Stimulated activated effector memory CD8-positive, alpha-beta T cell treated with anti-CD3 and anti-CD28 coated beads, Interleukin-12 subunit alpha, Interleukin-12 subunit beta, amount 100 ng/mL, for 72 hours (primary cell): ENCODE data around the gene GGT5.
A peak's percentile ranks its signal among the peaks of the same experiment; 100 is the strongest.
"Not testable (repeated sequence)": the region's sequence is repeated elsewhere in the genome, so short reads cannot be mapped to it uniquely, and the experiment has no call there.

Experiments
- ATAC-seq: fragments of 150-1000 bp; cut with Tn5 transposase; 2 replicates; pipeline ENCODE4 v1.10.0; 2021
- DNase-seq, 2 donors: peaks; one replicate each; pipeline ENCODE4 v3.0.0; 2021 to 2022; ENCODE audit warnings: low spot score in 2 of 2
- H3K27ac Mint-ChIP-seq: one replicate; pipeline ENCODE4 v1.8.0; 2022; ENCODE audit warnings: mild to moderate bottlenecking, mixed read lengths
- H3K36me3 Mint-ChIP-seq: one replicate; pipeline ENCODE4 v1.8.0; 2022; ENCODE audit warnings: mild to moderate bottlenecking, mixed read lengths
- H3K4me1 Mint-ChIP-seq: one replicate; pipeline ENCODE4 v1.8.0; 2022; ENCODE audit warnings: mixed read lengths
- H3K4me3 Mint-ChIP-seq: one replicate; pipeline ENCODE4 v1.8.0; 2022; ENCODE audit warnings: mild to moderate bottlenecking, mixed read lengths
- H3K9me3 Mint-ChIP-seq: one replicate; pipeline ENCODE4 v1.8.0; 2022; ENCODE audit warnings: mixed read lengths

The GGT5 gene

GRCh38 chr22:24273031-24273430 lies 28.1 kb upstream of the GGT5 start:
- Mint-ChIP-seq H3K4me1 (peaks cover 43% of the 10 kb centered on the region), H3K27ac (peak overlapping the region; percentile 87), H3K36me3 (peaks cover 26% of the 10 kb centered on the region), H3K4me3 (peak overlapping the region; percentile 79)
- not testable (repeated sequence) for DNase-seq, H3K9me3 Mint-ChIP-seq
- peak; percentile 77 for ATAC-seq

- Mint-ChIP-seq H3K36me3 (peaks cover 18% of the 10 kb centered on the region), H3K4me3 (peak overlapping the region; percentile 79), H3K9me3 (no peaks in the 10 kb centered on the region), H3K27ac (peak overlapping the region; percentile 87), H3K4me1 (peaks cover 34% of the 10 kb centered on the region)
- DNase-seq (no peak), ATAC-seq (no peak)
These were observed 26.5 kb upstream of the GGT5 start for GRCh38 chr22:24271386-24271854.

- Mint-ChIP-seq H3K4me3 (peak within 1 kb of the TSS; percentile 79), H3K27ac (peak within 1 kb of the TSS; percentile 87), H3K36me3 (peaks cover 18% of the 10 kb centered on the region), H3K4me1 (peaks cover 34% of the 10 kb centered on the region), H3K9me3 (no peaks in the 10 kb centered on the region)
- peak; percentile 96 to 97 for DNase-seq
- peak; percentile 94 for ATAC-seq
These were observed 25.9 kb upstream of the GGT5 start, which contains the start of gene SPECC1L for GRCh38 chr22:24270556-24271385. SPECC1L (plus strand) TSS chr22:24270831; CDS start chr22:24302232, 31,401 bp downstream.

- not testable (repeated sequence) for H3K36me3 Mint-ChIP-seq, H3K4me1 Mint-ChIP-seq, DNase-seq, H3K27ac Mint-ChIP-seq, H3K9me3 Mint-ChIP-seq, H3K4me3 Mint-ChIP-seq, ATAC-seq
These were observed 21.6 kb upstream of the GGT5 start for GRCh38 chr22:24266495-24266894.

- ATAC-seq = no peak
- peaks cover 5% of the 10 kb centered on the region for H3K4me1 Mint-ChIP-seq
- H3K4me3 Mint-ChIP-seq = no peak overlapping the region
- no peak overlapping the region for H3K27ac Mint-ChIP-seq
- no peak for DNase-seq
- H3K9me3 Mint-ChIP-seq = no peaks in the 10 kb centered on the region
- H3K36me3 Mint-ChIP-seq = peaks cover 5% of the 10 kb centered on the region
These were observed 20.9 kb upstream of the GGT5 start for GRCh38 chr22:24265734-24266133.

- H3K4me3 Mint-ChIP-seq, H3K27ac Mint-ChIP-seq, H3K4me1 Mint-ChIP-seq, H3K36me3 Mint-ChIP-seq, H3K9me3 Mint-ChIP-seq, ATAC-seq, DNase-seq: not testable (repeated sequence)
These were observed 19.5 kb upstream of the GGT5 start for GRCh38 chr22:24264329-24264896.

GRCh38 chr22:24263479-24263878 lies 18.6 kb upstream of the GGT5 start:
- DNase-seq, ATAC-seq, H3K27ac Mint-ChIP-seq, H3K36me3 Mint-ChIP-seq, H3K9me3 Mint-ChIP-seq, H3K4me3 Mint-ChIP-seq, H3K4me1 Mint-ChIP-seq: not testable (repeated sequence)

GRCh38 chr22:24262185-24262749 lies 17.4 kb upstream of the GGT5 start:
- not testable (repeated sequence) for H3K4me3 Mint-ChIP-seq, ATAC-seq, H3K4me1 Mint-ChIP-seq, DNase-seq, H3K36me3 Mint-ChIP-seq, H3K27ac Mint-ChIP-seq, H3K9me3 Mint-ChIP-seq

GRCh38 chr22:24259459-24259858 lies 14.6 kb upstream of the GGT5 start:
- not testable (repeated sequence) for H3K27ac Mint-ChIP-seq, H3K4me3 Mint-ChIP-seq, H3K36me3 Mint-ChIP-seq, H3K4me1 Mint-ChIP-seq, H3K9me3 Mint-ChIP-seq
- ATAC-seq (peak; percentile 74), DNase-seq (peak; percentile 60 to 77)

- H3K36me3 Mint-ChIP-seq, H3K27ac Mint-ChIP-seq, ATAC-seq, H3K9me3 Mint-ChIP-seq, H3K4me1 Mint-ChIP-seq, DNase-seq, H3K4me3 Mint-ChIP-seq: not testable (repeated sequence)
These were observed 11.9 kb upstream of the GGT5 start for GRCh38 chr22:24256736-24257135.

GRCh38 chr22:24256136-24256535 lies 11.3 kb upstream of the GGT5 start:
- not testable (repeated sequence) for H3K9me3 Mint-ChIP-seq, DNase-seq, H3K4me1 Mint-ChIP-seq, ATAC-seq, H3K27ac Mint-ChIP-seq, H3K36me3 Mint-ChIP-seq, H3K4me3 Mint-ChIP-seq

- H3K27ac Mint-ChIP-seq, H3K4me3 Mint-ChIP-seq, H3K9me3 Mint-ChIP-seq: not testable (repeated sequence)
These were observed 8.2 kb upstream of the GGT5 start for GRCh38 chr22:24253126-24253525.

GRCh38 chr22:24251286-24251685 lies 6.4 kb upstream of the GGT5 start:
- not testable (repeated sequence) for H3K4me3 Mint-ChIP-seq, H3K36me3 Mint-ChIP-seq, DNase-seq, ATAC-seq, H3K27ac Mint-ChIP-seq, H3K9me3 Mint-ChIP-seq, H3K4me1 Mint-ChIP-seq

More at GRCh38 chr22:24253126-24253525, 8.2 kb upstream of the GGT5 start:
- not testable (repeated sequence) for ATAC-seq, DNase-seq, H3K4me1 Mint-ChIP-seq, H3K36me3 Mint-ChIP-seq

GRCh38 chr22:24249413-24249812 lies 4.5 kb upstream of the GGT5 start:
- H3K9me3 Mint-ChIP-seq, ATAC-seq, H3K36me3 Mint-ChIP-seq, H3K27ac Mint-ChIP-seq, H3K4me1 Mint-ChIP-seq, DNase-seq, H3K4me3 Mint-ChIP-seq: not testable (repeated sequence)

GRCh38 chr22:24248611-24249010 lies 3.7 kb upstream of the GGT5 start:
- H3K4me3 Mint-ChIP-seq, H3K9me3 Mint-ChIP-seq, H3K36me3 Mint-ChIP-seq, H3K27ac Mint-ChIP-seq, H3K4me1 Mint-ChIP-seq, ATAC-seq, DNase-seq: not testable (repeated sequence)
